H1 (cell line): ENCODE measurements around the gene GAK. TPM values are rescaled to one million over a fixed set of nuclear protein-coding genes. Genes with fewer than 3 reads are reported as not detected.

ENCODE experiments used
- BACH1 ChIP-seq: IDR thresholded peaks from 2 replicates; pipeline ENCODE4 v1.6.1; 2012; ENCODE audit warnings: low read length, improper control_type of control experiment
- BCL11A ChIP-seq, 2 experiments: IDR thresholded peaks; one replicate each; pipeline ENCODE4 v1.6.1; 2011; ENCODE audit warnings: low read depth in 2 of 2, low read length in 2 of 2, mild to moderate bottlenecking in 2 of 2
- CBX8 ChIP-seq: fragments of 300-800, 300-1000 bp; sonication (generic); IDR thresholded peaks from 2 replicates; pipeline ENCODE4 v1.7.1; 2016; ENCODE audit warnings: low read depth, low read length, borderline replicate concordance
- CEBPB ChIP-seq: IDR thresholded peaks from 2 replicates; pipeline ENCODE4 v1.6.1; 2012; ENCODE audit warnings: low read depth, low read length
- CHD1 ChIP-seq: IDR thresholded peaks from 2 replicates; pipeline ENCODE4 v1.6.1; 2012; ENCODE audit warnings: low read depth, low read length, improper control_type of control experiment
- CREB1 ChIP-seq: IDR thresholded peaks from 2 replicates; pipeline ENCODE4 v1.6.1; 2012; ENCODE audit warnings: inconsistent platforms
- EZH2 ChIP-seq: fragments of 200-600 bp; sonication (generic); IDR thresholded peaks from 2 replicates; pipeline ENCODE4 v1.7.1; 2012; ENCODE audit warnings: low read depth, mild to moderate bottlenecking, moderate library complexity, low read length, inconsistent platforms; ENCODE audit not compliant: severe bottlenecking
- KDM4A ChIP-seq: IDR thresholded peaks from one replicate; pipeline ENCODE4 v1.7.1; 2012; ENCODE audit warnings: low read depth, mild to moderate bottlenecking, moderate library complexity, low read length, inconsistent platforms; ENCODE audit not compliant: severe bottlenecking
- KDM5A ChIP-seq: fragments of 200-600 bp; IDR thresholded peaks from 2 replicates; pipeline ENCODE4 v1.7.1; 2012; ENCODE audit warnings: mild to moderate bottlenecking, low read length, inconsistent platforms, mixed read lengths
- NANOG ChIP-seq: IDR thresholded peaks from 2 replicates; pipeline ENCODE4 v1.6.1; 2011; ENCODE audit warnings: low read length, low read depth, mild to moderate bottlenecking, inconsistent platforms; ENCODE audit not compliant: insufficient read depth, poor library complexity, severe bottlenecking
- NRF1 ChIP-seq: IDR thresholded peaks from 2 replicates; pipeline ENCODE4 v1.6.1; 2011; ENCODE audit warnings: mild to moderate bottlenecking, low read depth, low read length, improper control_type of control experiment
- RXRA ChIP-seq: IDR thresholded peaks from 2 replicates; pipeline ENCODE4 v1.6.1; 2011; ENCODE audit warnings: low read depth, mild to moderate bottlenecking, low read length, moderate library complexity; ENCODE audit not compliant: insufficient read depth
- SIRT6 ChIP-seq: IDR thresholded peaks from one replicate; pipeline ENCODE4 v1.7.1; 2012; ENCODE audit warnings: low read length, inconsistent platforms
- SP4 ChIP-seq: IDR thresholded peaks from 2 replicates; pipeline ENCODE4 v1.6.1; 2012; ENCODE audit warnings: low read length, inconsistent platforms
- TCF12 ChIP-seq: IDR thresholded peaks from 2 replicates; pipeline ENCODE4 v1.6.1; 2011; ENCODE audit warnings: low read depth, mild to moderate bottlenecking, low read length
- YY1 ChIP-seq: IDR thresholded peaks from 2 replicates; pipeline ENCODE4 v1.6.1; 2011; ENCODE audit warnings: low read depth, mild to moderate bottlenecking, low read length
- polyA plus RNA-seq, 7 experiments: library from polyadenylated mRNA; depleted of rRNA in 3 of 7; stranded (reverse) in 5 of 7; unstranded in 2 of 7; fragments of >200 nt in 5 of 7; fragments of 200-250 nt in 2 of 7; gene quantifications; 1 replicate in 5 of 7; 2 replicates in 1 of 7; 4 replicates in 1 of 7; pipeline versions ENCODE4 v1.2.1 to v1.2.3, GENCODE V29; 2011 to 2013; ENCODE audit warnings: missing spikeins in 2 of 7, mixed read lengths in 2 of 7
- total RNA-seq: library from RNA; stranded (reverse); fragmentation: NEBNext Ultra II Directional; extraction: Animal tissue kit (Norgen Biotek cat#: 25700); gene quantifications from 2 replicates; pipeline ENCODE4 v1.2.1, GENCODE V29; 2021
- TF ChIP-seq, protein P1 (sequence below): IDR thresholded peaks from 2 replicates; pipeline ENCODE4 v1.6.1; 2012; ENCODE audit warnings: low read length, inconsistent platforms
- TF ChIP-seq, protein P2 (sequence below): IDR thresholded peaks from 2 replicates; pipeline ENCODE4 v1.6.1; 2011; ENCODE audit warnings: low read depth, mild to moderate bottlenecking, low read length; ENCODE audit not compliant: insufficient read depth

GAK gene
- total and polyA plus RNA-seq, 2 of the 8 experiments (the other 6 are each of a cell fraction or from before 2014, with no cell fraction given): 31.5 to 70.8 TPM

DNA sequence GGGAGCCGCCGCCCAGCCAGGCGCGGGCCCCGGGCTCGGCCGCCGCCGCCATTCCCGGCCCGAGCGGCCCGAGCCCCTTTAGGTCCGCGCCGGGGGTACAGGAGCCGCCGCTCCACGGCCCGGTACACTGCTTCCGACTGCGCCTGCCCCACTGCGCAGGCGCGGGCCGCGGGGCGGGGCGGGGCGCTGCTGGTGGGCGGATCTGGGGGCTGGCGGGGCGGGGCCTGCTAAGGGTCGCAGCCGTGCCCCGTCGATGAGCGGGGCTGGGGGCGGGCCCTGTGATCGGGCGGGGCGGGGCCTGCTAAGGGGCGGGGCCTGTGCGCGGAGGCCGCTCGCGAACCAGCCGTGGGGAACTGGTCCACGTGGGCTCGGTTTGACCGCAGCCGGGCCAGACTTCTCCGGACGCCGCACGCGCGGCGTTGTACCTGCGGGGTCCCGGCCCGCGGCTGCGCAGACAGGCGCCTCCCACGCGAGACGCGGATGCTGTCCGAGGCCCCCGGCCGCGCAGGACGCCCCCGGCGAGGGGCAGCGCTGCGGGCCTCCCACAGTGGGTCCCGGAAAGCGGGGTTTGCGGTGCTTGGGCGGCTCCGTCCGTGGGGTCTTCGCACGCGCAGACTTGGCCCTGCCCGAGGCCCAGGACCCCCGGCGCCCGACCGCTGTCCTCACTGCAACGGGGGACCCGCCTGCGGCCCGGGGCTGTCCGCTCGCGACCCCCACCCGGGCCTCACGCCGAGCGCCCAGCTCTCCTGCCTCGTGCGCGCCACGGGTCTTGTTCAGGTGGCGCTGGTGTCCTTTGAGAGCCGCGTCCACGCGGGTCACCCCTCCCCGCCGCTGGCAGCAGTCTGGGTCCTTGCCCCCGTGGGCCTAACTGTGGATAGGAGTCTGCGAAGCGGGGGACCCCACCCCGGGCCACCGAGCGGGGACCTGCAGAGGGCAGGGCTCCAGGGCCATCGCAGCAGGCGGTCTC lies 41.6 kb upstream of the GAK start, which contains the start of gene DGKQ (continued):
- TF ChIP-seq NANOG (no peak), TCF12 (no peak), RXRA (no peak), BACH1 (peak; percentile 59), EZH2 (no peak), YY1 (no peak), CREB1 (0 out of 2 replicates have a peak, but pooled peaks have one; percentile 29), CBX8 (no peak), BCL11A (IDR thresholded peaks at IDR 0.05; ENCODE audit: low read depth in 2 of 2, low read length in 2 of 2) (no peak), CHD1 (no peak), NRF1 (peak; percentile 72), KDM5A (no peak), SIRT6 (no peak), CEBPB (no peak), SP4 (0 out of 2 replicates have a peak, but pooled peaks have one; percentile 11), KDM4A (peak; percentile 87)
- TF ChIP-seq, protein P1, sequence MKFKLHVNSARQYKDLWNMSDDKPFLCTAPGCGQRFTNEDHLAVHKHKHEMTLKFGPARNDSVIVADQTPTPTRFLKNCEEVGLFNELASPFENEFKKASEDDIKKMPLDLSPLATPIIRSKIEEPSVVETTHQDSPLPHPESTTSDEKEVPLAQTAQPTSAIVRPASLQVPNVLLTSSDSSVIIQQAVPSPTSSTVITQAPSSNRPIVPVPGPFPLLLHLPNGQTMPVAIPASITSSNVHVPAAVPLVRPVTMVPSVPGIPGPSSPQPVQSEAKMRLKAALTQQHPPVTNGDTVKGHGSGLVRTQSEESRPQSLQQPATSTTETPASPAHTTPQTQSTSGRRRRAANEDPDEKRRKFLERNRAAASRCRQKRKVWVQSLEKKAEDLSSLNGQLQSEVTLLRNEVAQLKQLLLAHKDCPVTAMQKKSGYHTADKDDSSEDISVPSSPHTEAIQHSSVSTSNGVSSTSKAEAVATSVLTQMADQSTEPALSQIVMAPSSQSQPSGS: no peak
- TF ChIP-seq, protein P2, sequence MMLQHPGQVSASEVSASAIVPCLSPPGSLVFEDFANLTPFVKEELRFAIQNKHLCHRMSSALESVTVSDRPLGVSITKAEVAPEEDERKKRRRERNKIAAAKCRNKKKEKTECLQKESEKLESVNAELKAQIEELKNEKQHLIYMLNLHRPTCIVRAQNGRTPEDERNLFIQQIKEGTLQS: no peak
